Measurements from ENCODE around the gene UNC119B.

- TF ChIP-seq POLR2A (IDR thresholded peaks at IDR 0.05), result no peak
- no peak for TF ChIP-seq CTCF (IDR thresholded peaks at IDR 0.05)
Observed at GRCh38 chr12:120670667-120671066, 39.6 kb upstream of the UNC119B start.

All from tibial nerve (tissue), 3 donors.